MCF 10A (cell line): Measurements from ENCODE around the gene PRRC2B. TPM values are rescaled to one million over a fixed set of nuclear protein-coding genes. Genes with fewer than 3 reads are reported as not detected.

ENCODE experiments used
- BruUV-seq: library from RNA; stranded (reverse); fragments of 400-500 nt; replicated peaks from 2 replicates; lab custom pipeline; 2021; lab: Mats Ljungman, UMichigan
- CTCF ChIA-PET: fragments of 300-600 bp; sonication (Branson Sonifier 250); formaldehyde crosslinking; extraction: SDS; loops from one replicate; lab custom pipeline; 2021; ENCODE audit warnings: antibody characterized with exemption, inconsistent platforms; lab: Yijun Ruan, JAX
- POLR2A ChIA-PET: fragments of 300-600, 350-650 bp; sonication (Branson Sonifier 250); formaldehyde crosslinking; extraction: SDS; loops from one replicate; lab custom pipeline; 2020; ENCODE audit warnings: antibody characterized with exemption, inconsistent platforms; lab: Yijun Ruan, JAX
- DNase-seq: peaks from one replicate; pipeline ENCODE4 v3.0.0-alpha.2; 2018; ENCODE audit not compliant: unreplicated experiment
- H3K27ac Mint-ChIP-seq: one replicate; pipeline ENCODE4 v1.8.0; 2022; ENCODE audit warnings: mild to moderate bottlenecking, low read depth, mixed read lengths; ENCODE audit not compliant: unreplicated experiment
- H3K27me3 Mint-ChIP-seq: one replicate; pipeline ENCODE4 v1.8.0; 2022; ENCODE audit warnings: mixed read lengths; ENCODE audit not compliant: insufficient read depth, unreplicated experiment
- H3K36me3 Mint-ChIP-seq: one replicate; pipeline ENCODE4 v1.8.0; 2022; ENCODE audit warnings: mild to moderate bottlenecking, moderate library complexity, mixed read lengths; ENCODE audit not compliant: insufficient read depth, unreplicated experiment
- H3K4me1 Mint-ChIP-seq: one replicate; pipeline ENCODE4 v1.8.0; 2022; ENCODE audit warnings: mixed read lengths; ENCODE audit not compliant: insufficient read depth, unreplicated experiment
- H3K4me3 Mint-ChIP-seq: one replicate; pipeline ENCODE4 v1.8.0; 2022; ENCODE audit warnings: mild to moderate bottlenecking, moderate library complexity, mixed read lengths; ENCODE audit not compliant: unreplicated experiment
- H3K9me3 Mint-ChIP-seq: one replicate; pipeline ENCODE4 v1.8.0; 2022; ENCODE audit warnings: mixed read lengths; ENCODE audit not compliant: unreplicated experiment
- CTCF ChIP-seq: fragments of 200-600 bp; IDR thresholded peaks from one replicate; pipeline ENCODE4 v1.8.0; 2022; ENCODE audit warnings: antibody characterized with exemption, mild to moderate bottlenecking; ENCODE audit not compliant: unreplicated experiment
- intact Hi-C: fragments of 100-400 bp; cut with micrococcal nuclease; formaldehyde crosslinking; loops from 2 replicates; pipeline ENCODE4 v1.14.1; 2022
- total RNA-seq: library from RNA; stranded (reverse); gene quantifications from 2 replicates; pipeline ENCODE4 v1.2.3, GENCODE V29; 2022

The PRRC2B gene
- total RNA-seq, 1 experiment from 2014 or later: 186 TPM

- BruUV-seq: no TSS peak
- no peak for DNase-seq
- POLR2A ChIA-PET: no interaction called here
- intact Hi-C loops: no loop called here
- no peak for TF ChIP-seq CTCF
- H3K4me3 Mint-ChIP-seq: no peak overlapping the region
- peaks cover 93% of the 10 kb centered on the region for H3K36me3 Mint-ChIP-seq
- no peaks in the 10 kb centered on the region for H3K9me3 Mint-ChIP-seq
- no peaks in the 10 kb centered on the region for H3K27me3 Mint-ChIP-seq
- CTCF ChIA-PET: interaction anchor here (1.4 kb wide), 1 partner anchor 10 kb away, joined by 4 read pairs; no protein-coding TSS in a partner anchor
- H3K27ac Mint-ChIP-seq: no peak overlapping the region
- no peaks in the 10 kb centered on the region for H3K4me1 Mint-ChIP-seq
Measured at GRCh38 chr9:131485728-131486422, 92.0 kb downstream of the PRRC2B start.

GRCh38 chr9:131487001-131487400 lies 93.1 kb downstream of the PRRC2B start:
- Mint-ChIP-seq H3K4me3 (no peak overlapping the region), H3K27ac (no peak overlapping the region), H3K27me3 (no peaks in the 10 kb centered on the region), H3K9me3 (no peaks in the 10 kb centered on the region), H3K4me1 (no peaks in the 10 kb centered on the region), H3K36me3 (peaks cover 91% of the 10 kb centered on the region)
- no TSS peak for BruUV-seq
- CTCF ChIA-PET: interaction anchor here (1.1 kb wide), 1 partner anchor 8 kb away, joined by 3 read pairs; no protein-coding TSS in a partner anchor
- intact Hi-C loops: no loop called here
- no peak for TF ChIP-seq CTCF
- POLR2A ChIA-PET: interaction anchor here (1.3 kb wide), 1 partner anchor 13 kb away, joined by 4 read pairs; no protein-coding TSS in a partner anchor
- no peak for DNase-seq

- Mint-ChIP-seq H3K27ac (no peak overlapping the region), H3K27me3 (no peaks in the 10 kb centered on the region), H3K36me3 (peaks cover 91% of the 10 kb centered on the region), H3K4me3 (no peak overlapping the region), H3K9me3 (no peaks in the 10 kb centered on the region), H3K4me1 (no peaks in the 10 kb centered on the region)
- TF ChIP-seq CTCF: no peak
- CTCF ChIA-PET: interaction anchor here (0.9 to 1.1 kb wide), 2 partner anchors 9 to 138 kb away, joined by 3 to 4 read pairs; no protein-coding TSS in a partner anchor
- POLR2A ChIA-PET: interaction anchor here (1.3 kb wide), 1 partner anchor 13 kb away, joined by 4 read pairs; no protein-coding TSS in a partner anchor
- intact Hi-C loops: no loop called here
- BruUV-seq: no TSS peak
- no peak for DNase-seq
Measured at GRCh38 chr9:131487621-131488031, 93.7 kb downstream of the PRRC2B start.

- no TSS peak for BruUV-seq
- ChIA-PET POLR2A (no interaction called here), CTCF (interaction anchor here (0.8 kb wide), 1 partner anchor 140 kb away, joined by 4 read pairs; no protein-coding TSS in a partner anchor)
- Mint-ChIP-seq H3K36me3 (peaks cover 93% of the 10 kb centered on the region), H3K4me3 (no peak overlapping the region), H3K27me3 (no peaks in the 10 kb centered on the region), H3K9me3 (no peaks in the 10 kb centered on the region), H3K4me1 (no peaks in the 10 kb centered on the region), H3K27ac (no peak overlapping the region)
- intact Hi-C loops: no loop called here
- no peak for TF ChIP-seq CTCF
- no peak for DNase-seq
Measured at GRCh38 chr9:131490514-131490913, 96.6 kb downstream of the PRRC2B start.
